Measurements from ENCODE around the gene PDE4A. TPM values are rescaled to one million over a fixed set of nuclear protein-coding genes. Genes with fewer than 3 reads are reported as not detected.

Gene PDE4A
- total and polyA plus RNA-seq, 2 of the 13 experiments (the other 11 are each of a cell fraction or from before 2014, with no cell fraction given) = 1.1 to 4.1 TPM

DNA sequence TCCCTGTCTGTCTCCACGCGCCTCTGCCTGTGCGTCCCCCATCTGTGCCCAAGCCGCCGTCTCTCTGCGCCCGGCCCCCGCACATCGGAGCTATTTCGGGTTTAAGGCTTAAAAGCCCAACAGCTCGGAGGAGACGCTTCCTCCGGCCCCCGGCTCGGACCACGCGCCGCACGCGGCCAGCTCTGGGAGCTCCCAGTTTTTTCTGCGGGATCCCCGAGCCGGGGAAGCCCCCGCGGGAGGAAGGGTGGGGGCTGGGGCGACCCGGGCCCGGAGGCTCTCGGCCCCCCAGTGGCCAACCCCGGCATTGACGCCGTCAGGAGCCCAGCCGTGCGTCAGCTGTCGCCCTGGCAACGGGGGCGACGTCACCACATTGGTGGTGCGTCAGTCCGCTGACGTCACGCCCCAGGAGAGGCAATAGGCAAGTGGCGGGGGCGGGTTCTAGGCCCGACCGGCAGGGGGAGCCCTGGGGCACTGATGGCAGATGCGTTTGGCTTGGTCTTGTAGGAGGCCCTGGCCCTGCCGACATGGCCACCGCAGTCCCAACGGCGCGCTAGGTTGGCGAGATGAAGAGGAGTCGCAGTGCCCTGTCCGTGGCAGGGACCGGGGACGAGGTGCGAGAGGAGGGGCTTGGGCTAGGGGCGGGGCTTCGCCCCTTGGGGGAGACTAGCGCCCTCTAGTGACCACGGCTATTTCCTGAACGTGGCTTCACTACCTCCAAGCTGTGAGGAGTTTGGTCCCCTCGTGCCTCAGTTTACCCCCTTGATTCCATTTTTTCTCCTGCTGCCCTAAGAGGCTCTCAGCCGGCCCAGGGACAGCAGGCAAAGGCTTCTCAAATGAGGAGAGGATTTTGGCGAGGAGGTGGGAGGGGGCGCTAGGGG is 3.7 kb upstream of the PDE4A start (continued):
- TF ChIP-seq THAP8 (CRISPR knock-in tag; IDR thresholded peaks at IDR 0.05; ENCODE audit: borderline replicate concordance) (0 out of 2 replicates have a peak, but pooled peaks have one; percentile 42), ATF7 (IDR thresholded peaks at IDR 0.05) (peak; percentile 93), ATF7 (CRISPR knock-in tag; IDR thresholded peaks at IDR 0.05) (peak; percentile 97), SPEN (CRISPR knock-in tag; IDR thresholded peaks at IDR 0.05; ENCODE audit: low read depth) (peak; percentile 58), AHR (CRISPR knock-in tag; IDR thresholded peaks at IDR 0.05) (peak; percentile 90; the same call in 1 of the 2 replicates), MED8 (CRISPR knock-in tag; IDR thresholded peaks at IDR 0.05; ENCODE audit: insufficient replicate concordance) (peak; percentile 61), MBD4 (IDR thresholded peaks at IDR 0.05; ENCODE audit: borderline replicate concordance, low read length) (no peak), SMARCE1 (IDR thresholded peaks at IDR 0.05; ENCODE audit: borderline replicate concordance) (no peak), DR1 (CRISPR knock-in tag; IDR thresholded peaks at IDR 0.05) (peak; percentile 70), POLR2AphosphoS5 (IDR thresholded peaks at IDR 0.05; ENCODE audit: low read depth, low read length) (no peak), SIX4 (CRISPR knock-in tag; IDR thresholded peaks at IDR 0.05) (no peak), MAZ (IDR thresholded peaks at IDR 0.05; ENCODE audit: borderline replicate concordance, low read depth, low read length) (peak; percentile 97), MAZ (CRISPR knock-in tag; IDR thresholded peaks at IDR 0.05; ENCODE audit: low read depth) (peak; percentile 87; the same call in 1 of the 2 replicates), NCOA1 (CRISPR knock-in tag; IDR thresholded peaks at IDR 0.05) (0 out of 2 replicates have a peak, but pooled peaks have one; percentile 54), GFI1 (CRISPR knock-in tag; IDR thresholded peaks at IDR 0.05; ENCODE audit: borderline replicate concordance) (no peak; the same call in 1 of the 2 replicates), CREB1 (IDR thresholded peaks at IDR 0.05) (peak; percentile 100), CREB1 (CRISPR knock-in tag; IDR thresholded peaks at IDR 0.05) (peak; percentile 99), ISX (CRISPR knock-in tag; conservative IDR thresholded peaks at IDR 0.05) (no peak)
- TF ChIP-seq, protein P1, sequence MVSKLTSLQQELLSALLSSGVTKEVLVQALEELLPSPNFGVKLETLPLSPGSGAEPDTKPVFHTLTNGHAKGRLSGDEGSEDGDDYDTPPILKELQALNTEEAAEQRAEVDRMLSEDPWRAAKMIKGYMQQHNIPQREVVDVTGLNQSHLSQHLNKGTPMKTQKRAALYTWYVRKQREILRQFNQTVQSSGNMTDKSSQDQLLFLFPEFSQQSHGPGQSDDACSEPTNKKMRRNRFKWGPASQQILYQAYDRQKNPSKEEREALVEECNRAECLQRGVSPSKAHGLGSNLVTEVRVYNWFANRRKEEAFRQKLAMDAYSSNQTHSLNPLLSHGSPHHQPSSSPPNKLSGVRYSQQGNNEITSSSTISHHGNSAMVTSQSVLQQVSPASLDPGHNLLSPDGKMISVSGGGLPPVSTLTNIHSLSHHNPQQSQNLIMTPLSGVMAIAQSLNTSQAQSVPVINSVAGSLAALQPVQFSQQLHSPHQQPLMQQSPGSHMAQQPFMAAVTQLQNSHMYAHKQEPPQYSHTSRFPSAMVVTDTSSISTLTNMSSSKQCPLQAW (CRISPR knock-in tag; IDR thresholded peaks at IDR 0.05) = peak; percentile 86
- TF ChIP-seq, protein P2, sequence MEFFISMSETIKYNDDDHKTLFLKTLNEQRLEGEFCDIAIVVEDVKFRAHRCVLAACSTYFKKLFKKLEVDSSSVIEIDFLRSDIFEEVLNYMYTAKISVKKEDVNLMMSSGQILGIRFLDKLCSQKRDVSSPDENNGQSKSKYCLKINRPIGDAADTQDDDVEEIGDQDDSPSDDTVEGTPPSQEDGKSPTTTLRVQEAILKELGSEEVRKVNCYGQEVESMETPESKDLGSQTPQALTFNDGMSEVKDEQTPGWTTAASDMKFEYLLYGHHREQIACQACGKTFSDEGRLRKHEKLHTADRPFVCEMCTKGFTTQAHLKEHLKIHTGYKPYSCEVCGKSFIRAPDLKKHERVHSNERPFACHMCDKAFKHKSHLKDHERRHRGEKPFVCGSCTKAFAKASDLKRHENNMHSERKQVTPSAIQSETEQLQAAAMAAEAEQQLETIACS (CRISPR knock-in tag; IDR thresholded peaks at IDR 0.05) = no peak
- TF ChIP-seq, protein P3, sequence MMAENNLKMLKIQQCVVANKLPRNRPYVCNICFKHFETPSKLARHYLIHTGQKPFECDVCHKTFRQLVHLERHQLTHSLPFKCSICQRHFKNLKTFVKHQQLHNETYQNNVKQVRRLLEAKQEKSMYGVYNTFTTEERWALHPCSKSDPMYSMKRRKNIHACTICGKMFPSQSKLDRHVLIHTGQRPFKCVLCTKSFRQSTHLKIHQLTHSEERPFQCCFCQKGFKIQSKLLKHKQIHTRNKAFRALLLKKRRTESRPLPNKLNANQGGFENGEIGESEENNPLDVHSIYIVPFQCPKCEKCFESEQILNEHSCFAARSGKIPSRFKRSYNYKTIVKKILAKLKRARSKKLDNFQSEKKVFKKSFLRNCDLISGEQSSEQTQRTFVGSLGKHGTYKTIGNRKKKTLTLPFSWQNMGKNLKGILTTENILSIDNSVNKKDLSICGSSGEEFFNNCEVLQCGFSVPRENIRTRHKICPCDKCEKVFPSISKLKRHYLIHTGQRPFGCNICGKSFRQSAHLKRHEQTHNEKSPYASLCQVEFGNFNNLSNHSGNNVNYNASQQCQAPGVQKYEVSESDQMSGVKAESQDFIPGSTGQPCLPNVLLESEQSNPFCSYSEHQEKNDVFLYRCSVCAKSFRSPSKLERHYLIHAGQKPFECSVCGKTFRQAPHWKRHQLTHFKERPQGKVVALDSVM (CRISPR knock-in tag; IDR thresholded peaks at IDR 0.05) = peak; percentile 56; the same call in 1 of the 2 replicates
